Measurements from ENCODE around the gene POLR3G. TPM values are rescaled to one million over a fixed set of nuclear protein-coding genes. Genes with fewer than 3 reads are reported as not detected.

POLR3G gene
- total RNA-seq, 1 experiment from 2014 or later, result 4.4 TPM

DNA sequence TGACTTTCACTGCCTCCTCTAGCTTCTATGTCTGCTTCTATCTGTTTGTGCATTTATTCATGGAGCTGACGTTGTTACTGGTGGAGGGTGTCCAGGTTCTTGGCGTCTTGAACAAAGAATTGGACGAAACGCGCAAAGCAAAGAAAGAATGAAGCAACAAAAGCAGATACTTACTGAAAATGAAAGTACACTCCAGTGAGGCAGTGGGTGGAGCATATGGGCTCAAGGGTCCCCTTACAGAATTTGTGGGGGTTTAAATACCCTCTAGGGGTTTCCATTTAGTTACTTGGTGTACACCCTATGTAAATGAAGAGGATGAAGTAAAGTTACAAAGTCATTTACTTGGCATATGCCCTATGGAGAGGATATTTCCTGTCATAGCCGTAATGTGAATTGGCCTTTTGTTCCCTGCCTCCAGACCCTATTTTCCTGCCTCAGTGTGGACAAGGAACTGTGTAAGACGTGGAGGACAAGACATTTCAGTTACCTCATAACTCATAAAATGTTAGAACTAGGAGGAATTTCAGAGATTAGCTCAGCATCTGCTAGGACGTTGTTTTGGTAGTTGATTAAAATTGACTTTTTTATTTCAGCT, 3.1 kb downstream of the POLR3G start:
- H3K4me1 ChIP-seq (replicated peaks; ENCODE audit: insufficient read depth), result peaks cover 7% of the 10 kb centered on the region
- no peaks in the 10 kb centered on the region for H3K9me3 ChIP-seq (ENCODE audit: insufficient read depth, low read depth)
- ChIA-PET POLR2A (ENCODE audit: unreplicated experiment) (no interaction called here), CTCF (interaction anchor here (0.6 kb wide), 1 partner anchor 39 kb away, joined by 3 read pairs; no protein-coding TSS in a partner anchor)
- H3F3A ChIP-seq (ENCODE audit: insufficient read depth, low read depth), result peaks cover 5% of the 10 kb centered on the region; the same call in 1 of the 2 replicates
- no peak overlapping the region for H3K4me2 ChIP-seq
- DNase-seq, result no peak
- no peak overlapping the region for H3K27ac ChIP-seq
- no peaks in the 10 kb centered on the region for H3K27me3 ChIP-seq (ENCODE audit: insufficient read depth, low read depth)
- H3K9me2 ChIP-seq (ENCODE audit: insufficient read depth), result no peaks in the 10 kb centered on the region
- H4K20me1 ChIP-seq (ENCODE audit: insufficient read depth), result no peaks in the 10 kb centered on the region
- intact Hi-C loops (cut with micrococcal nuclease; ENCODE audit: unreplicated experiment), result no loop called here
- no peak overlapping the region for H2AFZ ChIP-seq
- H3K36me3 ChIP-seq (ENCODE audit: low read depth), result no peaks in the 10 kb centered on the region
- H3K79me2 ChIP-seq (ENCODE audit: low read depth), result peaks cover 8% of the 10 kb centered on the region
- no peak overlapping the region for H3K4me3 ChIP-seq
- TF ChIP-seq EZH2 (IDR thresholded peaks at IDR 0.05; ENCODE audit: low read depth), result no peak
- TF ChIP-seq, protein P1, sequence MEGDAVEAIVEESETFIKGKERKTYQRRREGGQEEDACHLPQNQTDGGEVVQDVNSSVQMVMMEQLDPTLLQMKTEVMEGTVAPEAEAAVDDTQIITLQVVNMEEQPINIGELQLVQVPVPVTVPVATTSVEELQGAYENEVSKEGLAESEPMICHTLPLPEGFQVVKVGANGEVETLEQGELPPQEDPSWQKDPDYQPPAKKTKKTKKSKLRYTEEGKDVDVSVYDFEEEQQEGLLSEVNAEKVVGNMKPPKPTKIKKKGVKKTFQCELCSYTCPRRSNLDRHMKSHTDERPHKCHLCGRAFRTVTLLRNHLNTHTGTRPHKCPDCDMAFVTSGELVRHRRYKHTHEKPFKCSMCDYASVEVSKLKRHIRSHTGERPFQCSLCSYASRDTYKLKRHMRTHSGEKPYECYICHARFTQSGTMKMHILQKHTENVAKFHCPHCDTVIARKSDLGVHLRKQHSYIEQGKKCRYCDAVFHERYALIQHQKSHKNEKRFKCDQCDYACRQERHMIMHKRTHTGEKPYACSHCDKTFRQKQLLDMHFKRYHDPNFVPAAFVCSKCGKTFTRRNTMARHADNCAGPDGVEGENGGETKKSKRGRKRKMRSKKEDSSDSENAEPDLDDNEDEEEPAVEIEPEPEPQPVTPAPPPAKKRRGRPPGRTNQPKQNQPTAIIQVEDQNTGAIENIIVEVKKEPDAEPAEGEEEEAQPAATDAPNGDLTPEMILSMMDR (conservative IDR thresholded peaks at IDR 0.05), result no peak
- no TSS peak for BruUV-seq (replicated peaks)

DNA sequence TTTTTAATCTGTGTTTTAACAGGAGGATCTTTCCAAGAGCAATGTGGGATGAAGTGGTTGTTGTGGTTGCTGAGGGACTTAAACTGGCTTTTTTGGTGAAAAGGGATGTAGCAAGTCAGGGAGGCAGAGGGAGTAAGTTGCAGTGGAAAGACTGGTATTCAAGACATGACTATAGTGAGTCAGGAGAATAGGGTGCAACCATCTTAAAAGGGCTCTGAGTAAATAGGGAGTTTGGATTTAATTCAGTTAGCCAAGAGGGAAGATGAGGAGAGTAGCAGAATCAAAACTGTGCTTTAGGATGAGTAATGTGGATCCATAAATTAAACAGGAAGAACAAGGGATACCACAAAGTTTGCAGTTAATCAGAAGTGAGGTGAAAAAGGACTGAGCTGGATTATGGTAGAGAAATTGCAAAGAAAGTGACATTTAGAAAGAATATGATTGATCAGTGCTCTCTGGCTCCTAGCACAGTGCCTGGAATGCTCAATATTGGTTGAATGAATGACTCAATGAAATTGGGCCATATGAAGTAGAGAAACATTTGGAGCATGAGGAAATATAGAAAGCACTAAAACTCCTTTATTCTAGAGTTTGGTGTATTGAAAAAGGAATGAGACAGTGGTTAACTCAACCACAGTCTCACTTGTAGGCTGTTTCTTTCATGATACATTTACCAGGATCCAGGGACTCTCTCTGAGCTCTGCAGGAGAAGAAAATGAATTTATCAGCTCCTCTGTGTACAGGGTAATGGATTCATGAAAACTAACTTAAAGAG, 5.1 kb downstream of the POLR3G start:
- H3F3A ChIP-seq (ENCODE audit: insufficient read depth, low read depth), result peaks cover 4% of the 10 kb centered on the region; the same call in 1 of the 2 replicates
- ChIA-PET POLR2A (ENCODE audit: unreplicated experiment) (no interaction called here), CTCF (no interaction called here)
- H3K4me2 ChIP-seq, result no peak overlapping the region
- TF ChIP-seq, protein P1 (conservative IDR thresholded peaks at IDR 0.05), result no peak
- TF ChIP-seq EZH2 (IDR thresholded peaks at IDR 0.05; ENCODE audit: low read depth), result no peak
- no peak for DNase-seq
- intact Hi-C loops (cut with micrococcal nuclease; ENCODE audit: unreplicated experiment), result no loop called here
- no peaks in the 10 kb centered on the region for H3K27me3 ChIP-seq (ENCODE audit: insufficient read depth, low read depth)
- H2AFZ ChIP-seq, result no peak overlapping the region
- no peak overlapping the region for H3K27ac ChIP-seq
- H3K9me3 ChIP-seq (ENCODE audit: insufficient read depth, low read depth), result no peaks in the 10 kb centered on the region
- no peaks in the 10 kb centered on the region for H4K20me1 ChIP-seq (ENCODE audit: insufficient read depth)
- no peaks in the 10 kb centered on the region for H3K36me3 ChIP-seq (ENCODE audit: low read depth)
- no TSS peak for BruUV-seq (replicated peaks)
- no peaks in the 10 kb centered on the region for H3K79me2 ChIP-seq (ENCODE audit: low read depth)
- 0 out of 2 replicates have a peak, but pooled peaks cover 4% of the 10 kb centered on the region for H3K4me1 ChIP-seq (replicated peaks; ENCODE audit: insufficient read depth)
- no peak overlapping the region for H3K4me3 ChIP-seq
- no peaks in the 10 kb centered on the region for H3K9me2 ChIP-seq (ENCODE audit: insufficient read depth)

DNA sequence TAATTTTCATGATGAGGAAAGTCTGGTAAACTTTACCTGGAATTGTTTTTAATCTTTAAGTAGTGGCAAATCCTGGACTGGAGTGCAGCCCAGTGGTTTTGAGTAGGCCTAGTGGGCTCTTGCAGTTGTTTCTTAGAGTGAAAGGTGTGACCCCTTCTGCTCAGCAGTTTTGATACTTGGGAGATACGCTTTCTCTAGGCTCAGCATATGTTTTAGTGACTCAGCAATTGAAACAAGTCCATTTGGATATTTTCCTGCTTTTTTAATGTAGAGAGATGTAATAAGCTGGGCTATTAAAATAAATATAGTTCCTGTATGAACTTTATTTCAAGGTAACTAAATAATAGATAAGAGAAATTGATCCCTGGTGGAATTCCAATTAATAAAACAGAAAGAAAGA, 6.0 kb downstream of the POLR3G start:
- CTCF ChIA-PET, result no interaction called here
- H3K4me2 ChIP-seq, result no peak overlapping the region
- no peaks in the 10 kb centered on the region for H3K9me2 ChIP-seq (ENCODE audit: insufficient read depth)
- H3K27me3 ChIP-seq (ENCODE audit: insufficient read depth, low read depth), result no peaks in the 10 kb centered on the region
- DNase-seq, result no peak
- intact Hi-C loops (cut with micrococcal nuclease; ENCODE audit: unreplicated experiment), result no loop called here
- TF ChIP-seq, protein P1 (conservative IDR thresholded peaks at IDR 0.05), result no peak
- no peak for TF ChIP-seq EZH2 (IDR thresholded peaks at IDR 0.05; ENCODE audit: low read depth)
- POLR2A ChIA-PET (ENCODE audit: unreplicated experiment), result no interaction called here
- BruUV-seq (replicated peaks), result no TSS peak
- H3K79me2 ChIP-seq (ENCODE audit: low read depth), result no peaks in the 10 kb centered on the region
- H4K20me1 ChIP-seq (ENCODE audit: insufficient read depth), result no peaks in the 10 kb centered on the region
- H3K36me3 ChIP-seq (ENCODE audit: low read depth), result no peaks in the 10 kb centered on the region
- no peak overlapping the region for H3K27ac ChIP-seq
- no peaks in the 10 kb centered on the region for H3K9me3 ChIP-seq (ENCODE audit: insufficient read depth, low read depth)
- 0 out of 2 replicates have a peak, but pooled peaks cover under 1% of the 10 kb centered on the region for H3K4me1 ChIP-seq (replicated peaks; ENCODE audit: insufficient read depth)
- no peak overlapping the region for H2AFZ ChIP-seq
- no peaks in the 10 kb centered on the region for H3F3A ChIP-seq (ENCODE audit: insufficient read depth, low read depth)
- no peak overlapping the region for H3K4me3 ChIP-seq

Data from PC-9 (cell line).